DMS 273 (cell line): ENCODE results near the gene GRIN3A.
"Not testable (repeated sequence)": the region's sequence is repeated elsewhere in the genome, so short reads cannot be mapped to it uniquely, and the experiment has no call there.

Experiments
- DNase-seq: peaks from one replicate; lab custom pipeline; 2025; ENCODE audit not compliant: unreplicated experiment; lab: John Stamatoyannopoulos, UW

Gene GRIN3A

DNA sequence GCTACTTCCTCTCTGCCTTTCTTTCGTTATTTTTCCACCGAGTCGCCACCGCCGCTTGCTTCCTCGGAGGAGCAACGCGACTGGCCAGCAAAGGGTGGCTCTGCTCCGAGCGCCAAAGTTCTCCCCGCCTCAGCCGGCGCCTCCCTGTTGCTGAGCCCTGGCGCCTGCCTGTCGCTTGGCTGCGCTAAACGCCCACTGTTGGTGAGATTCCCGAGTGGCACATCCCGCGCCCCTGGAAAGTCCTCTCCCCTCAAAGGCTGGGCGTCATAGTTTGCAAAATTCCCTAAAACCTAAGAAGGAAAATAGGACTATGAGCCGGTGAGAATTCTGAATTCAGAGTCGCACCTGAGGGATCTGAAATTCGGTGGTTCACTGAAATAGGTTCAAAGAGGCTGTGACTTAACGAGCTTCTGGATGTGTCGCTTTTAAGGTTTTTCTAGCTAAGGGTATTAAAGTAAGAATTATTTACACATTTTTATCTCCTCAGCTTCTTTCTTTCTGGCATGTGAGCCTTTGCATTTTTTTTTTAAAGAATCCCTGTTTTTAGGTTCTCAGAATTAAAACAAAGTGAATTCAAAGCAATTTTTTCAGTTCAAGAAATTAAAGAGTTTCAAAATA is at the start of gene GRIN3A:
Gene GRIN3A (minus strand): TSS at position 82 of the 618 bp plus-strand sequence. CDS start 668 bp downstream, outside the sequence.
- DNase-seq: peak; percentile 69

DNA sequence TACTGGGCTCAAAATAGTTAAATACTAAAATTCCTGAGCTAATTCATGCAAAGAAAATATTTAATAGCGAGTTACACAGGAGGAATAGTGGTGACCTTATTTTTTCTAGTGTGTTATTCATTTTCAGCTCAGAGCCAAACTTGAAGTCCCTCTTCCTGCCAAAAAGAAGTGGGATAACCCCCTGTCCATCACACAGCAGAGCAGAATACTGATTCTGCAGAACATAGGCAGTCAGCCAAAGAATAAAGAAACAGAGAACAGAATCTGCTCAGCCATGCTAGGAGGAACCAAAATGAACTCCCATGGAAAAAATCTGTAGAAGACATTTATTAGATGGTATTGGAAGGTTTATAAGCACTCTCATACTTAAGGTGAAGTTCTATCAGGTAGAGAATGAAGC is 49.4 kb upstream of the GRIN3A start:
- no peak for DNase-seq

DNA sequence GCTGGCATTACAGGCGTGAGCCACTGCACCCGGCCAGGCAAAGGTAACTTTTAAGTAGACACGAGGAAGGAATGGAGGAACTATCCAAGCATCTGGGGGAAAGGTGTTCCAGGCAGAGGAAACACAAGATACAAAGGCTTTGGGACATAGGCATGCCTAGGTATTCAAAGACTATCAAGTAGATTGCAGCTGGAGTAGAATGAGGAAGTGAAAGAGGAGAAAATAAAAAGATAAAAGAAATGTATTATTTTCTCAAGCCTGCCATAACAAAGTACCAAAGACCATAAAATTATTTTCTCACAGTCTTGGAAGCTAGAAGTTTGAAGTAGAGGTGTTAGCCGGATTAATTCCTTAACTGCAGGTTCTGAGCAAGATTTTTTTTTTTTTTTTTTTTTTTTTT is 39.9 kb upstream of the GRIN3A start:
- no peak for DNase-seq

DNA sequence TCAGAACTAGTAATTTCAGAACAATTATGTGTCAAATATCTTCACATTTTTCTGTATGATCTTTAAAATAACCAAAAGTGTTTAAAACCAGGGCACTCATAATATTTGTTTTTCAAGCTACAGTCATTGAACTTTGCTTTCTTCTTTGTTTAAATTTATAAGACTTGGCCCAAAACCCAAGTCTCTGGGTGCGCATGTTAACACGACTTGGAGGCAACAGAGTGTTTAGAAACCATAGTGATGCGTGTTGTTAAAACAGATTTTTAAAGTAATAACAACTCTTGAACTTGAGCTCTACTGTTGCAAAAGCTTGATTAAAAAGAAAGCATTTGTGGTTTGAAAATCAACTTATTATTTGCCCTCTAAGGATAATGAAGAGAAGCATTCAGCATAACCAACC is 26.0 kb upstream of the GRIN3A start:
- DNase-seq: no peak

DNA sequence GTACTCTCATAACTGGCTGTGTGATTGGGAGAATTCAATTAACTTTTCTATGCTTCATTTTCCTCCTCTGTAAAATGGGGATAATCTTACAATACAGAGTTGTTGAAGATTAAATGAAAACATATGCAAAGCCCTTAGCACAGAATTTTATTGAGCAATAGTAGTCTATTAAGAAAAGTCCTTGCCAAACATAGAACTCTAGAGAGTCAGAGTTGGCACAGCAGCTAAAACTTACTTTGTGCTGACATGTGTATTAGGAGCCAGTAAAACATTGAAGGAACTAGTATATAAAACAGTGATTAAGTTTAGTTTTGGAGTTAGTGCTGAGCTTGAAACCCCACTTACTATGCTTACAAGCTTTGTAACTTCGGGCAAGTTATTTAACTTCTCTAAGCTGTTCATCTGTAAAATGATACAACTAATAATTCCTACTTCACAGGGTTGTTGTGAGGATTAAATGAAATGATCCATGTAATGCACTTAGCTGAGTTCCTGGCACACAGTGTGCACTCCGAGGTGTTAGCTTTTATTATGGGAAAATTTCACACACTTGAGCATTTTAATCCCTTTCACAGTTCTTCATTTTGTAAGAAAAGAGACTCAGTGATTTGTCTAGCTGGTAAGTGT is 20.0 kb upstream of the GRIN3A start:
- no peak for DNase-seq

DNA sequence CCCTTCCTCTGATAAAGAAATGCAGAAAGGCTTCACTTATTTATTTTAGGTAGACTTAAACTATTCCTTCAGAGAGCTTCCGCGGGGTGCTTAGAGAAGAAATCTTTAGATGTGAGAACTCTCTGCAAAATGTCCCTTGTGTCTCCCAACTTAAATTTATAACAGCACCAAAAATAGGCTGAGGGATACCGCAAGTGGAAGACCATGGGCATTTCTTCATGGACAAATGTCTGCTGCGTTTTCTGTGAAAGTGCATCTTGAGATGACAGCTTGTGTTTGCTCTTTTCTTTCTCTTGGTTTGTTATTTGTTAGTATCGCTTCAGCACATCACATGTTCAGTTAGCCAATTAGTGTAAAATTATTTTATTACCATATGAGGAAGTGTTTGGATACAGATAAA is 15.3 kb upstream of the GRIN3A start:
- no peak for DNase-seq

DNA sequence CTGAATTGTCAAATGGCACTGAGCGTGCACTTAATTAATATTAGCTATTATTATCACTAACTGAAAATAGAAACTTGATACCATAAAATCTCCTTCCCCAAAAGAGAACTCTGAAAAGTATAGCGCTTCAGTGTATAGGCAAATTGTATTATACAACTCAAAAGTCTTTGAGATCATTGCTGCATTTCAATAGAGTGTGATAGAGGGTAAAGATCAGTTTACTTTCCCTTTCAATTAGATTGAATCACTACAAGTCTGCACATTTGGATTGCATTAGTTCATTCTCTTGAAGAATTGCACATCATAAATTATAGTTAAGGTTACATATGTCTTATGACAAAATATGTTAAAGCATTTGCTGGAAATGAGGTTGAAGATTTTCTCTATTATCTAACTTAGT is 13.4 kb upstream of the GRIN3A start:
- DNase-seq: no peak

DNA sequence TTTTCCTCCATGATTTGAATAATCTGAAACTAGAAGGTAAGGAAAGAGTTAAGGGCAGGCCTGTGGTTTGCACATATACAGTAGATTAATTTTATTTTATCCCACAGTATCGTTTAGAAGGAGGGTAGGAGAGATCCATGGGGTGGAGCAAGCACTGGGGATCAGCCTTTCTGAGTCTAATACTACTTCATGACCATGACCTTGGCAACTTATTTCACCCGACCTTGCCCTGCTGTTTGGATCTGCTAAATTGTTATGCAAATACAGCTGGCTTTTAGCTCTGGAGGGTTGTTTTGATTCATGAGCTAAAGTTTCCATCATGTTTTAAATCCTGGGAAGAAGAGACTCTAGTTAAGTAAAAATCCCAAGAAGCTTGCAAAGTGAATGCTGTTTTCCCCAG is 864 bp upstream of the GRIN3A start:
- no peak for DNase-seq

DNA sequence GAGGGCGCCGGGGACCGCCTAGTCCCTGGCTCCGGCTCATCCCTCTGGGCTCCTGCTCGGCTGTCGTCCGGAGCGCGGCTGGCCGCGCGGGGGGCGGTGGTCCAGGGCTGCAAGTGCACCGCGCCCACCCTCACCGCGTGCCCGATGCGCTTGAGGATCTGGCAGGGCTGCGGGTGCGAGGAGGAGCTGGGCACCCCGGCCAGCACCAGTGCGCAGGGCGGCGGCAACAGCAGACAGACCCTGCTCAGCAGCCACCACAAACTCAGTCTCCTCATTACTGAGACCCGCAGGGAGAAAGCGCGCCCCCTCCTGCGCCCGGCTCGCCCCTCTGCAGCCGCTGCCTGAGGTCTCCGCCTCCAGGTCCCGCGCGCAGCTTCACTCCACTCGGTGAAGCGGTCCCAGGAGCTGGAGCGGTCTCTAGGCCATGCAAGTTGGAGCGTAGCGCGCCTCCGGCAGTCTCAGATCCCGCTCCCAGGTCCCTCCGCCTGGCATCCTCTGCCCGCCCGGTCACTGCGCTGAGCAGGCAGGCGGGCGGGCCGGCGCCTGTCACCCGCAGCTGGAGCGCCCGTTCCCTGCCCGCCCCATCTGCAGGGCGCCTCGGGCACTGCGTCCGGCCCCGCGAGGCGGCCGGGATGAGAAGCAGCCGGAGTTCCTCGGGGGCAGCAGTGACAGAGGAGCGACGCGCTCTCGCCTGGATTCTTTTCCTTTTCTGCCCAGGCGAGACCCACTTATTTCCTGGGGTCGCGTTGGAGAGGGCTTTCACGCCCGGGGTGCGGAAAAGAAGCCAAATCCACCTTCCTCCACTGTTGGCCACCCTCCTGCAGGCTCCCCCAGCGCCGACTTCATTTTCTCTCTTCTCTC is 512 bp downstream of the GRIN3A start:
- peak; percentile 68 for DNase-seq

DNA sequence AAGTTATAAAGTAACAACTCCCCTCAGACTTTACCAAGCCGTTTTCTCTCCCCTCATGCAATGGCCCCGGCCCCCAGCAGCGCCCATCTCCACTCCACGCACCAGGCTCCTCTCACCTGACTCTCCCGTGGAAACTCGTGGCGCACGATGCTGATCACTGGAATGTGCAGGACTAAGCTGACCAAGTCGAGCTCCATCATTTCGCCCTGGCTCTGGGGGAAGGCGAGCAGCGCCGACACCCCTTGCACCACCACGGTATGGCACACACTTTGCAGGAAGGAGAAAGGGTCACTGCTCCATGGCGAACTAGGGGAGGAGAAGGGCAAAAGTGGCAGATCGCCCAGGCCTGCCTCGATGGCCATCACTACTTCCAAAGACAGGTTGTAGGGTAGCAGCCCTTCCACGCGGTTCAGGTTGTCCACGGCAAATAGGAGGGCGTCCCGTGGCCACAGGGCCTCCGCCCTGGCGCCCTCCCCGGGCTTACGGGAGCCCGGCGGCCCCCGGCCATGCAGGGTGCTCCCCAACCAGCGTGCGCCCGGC is 1.2 kb downstream of the GRIN3A start:
- no peak for DNase-seq

DNA sequence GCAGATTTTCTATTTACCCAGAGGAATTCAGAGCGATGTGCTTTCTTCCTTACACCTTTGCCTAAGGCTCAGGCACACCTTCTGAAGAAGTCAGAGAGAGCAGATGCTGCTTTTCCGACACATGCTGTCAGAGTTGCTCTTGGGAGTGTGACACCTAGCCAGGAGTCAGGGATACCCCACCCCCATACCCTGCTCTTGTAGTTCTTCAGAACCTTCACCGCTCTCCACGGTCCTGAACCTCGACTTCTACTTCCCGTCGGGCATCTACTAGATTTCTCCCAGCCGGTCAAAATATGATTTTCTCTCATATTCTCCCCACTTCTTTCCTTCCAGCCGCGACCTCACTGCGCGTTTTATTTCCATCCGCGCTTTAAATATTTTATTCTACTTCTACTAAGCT is 1.7 kb downstream of the GRIN3A start:
- no peak for DNase-seq

DNA sequence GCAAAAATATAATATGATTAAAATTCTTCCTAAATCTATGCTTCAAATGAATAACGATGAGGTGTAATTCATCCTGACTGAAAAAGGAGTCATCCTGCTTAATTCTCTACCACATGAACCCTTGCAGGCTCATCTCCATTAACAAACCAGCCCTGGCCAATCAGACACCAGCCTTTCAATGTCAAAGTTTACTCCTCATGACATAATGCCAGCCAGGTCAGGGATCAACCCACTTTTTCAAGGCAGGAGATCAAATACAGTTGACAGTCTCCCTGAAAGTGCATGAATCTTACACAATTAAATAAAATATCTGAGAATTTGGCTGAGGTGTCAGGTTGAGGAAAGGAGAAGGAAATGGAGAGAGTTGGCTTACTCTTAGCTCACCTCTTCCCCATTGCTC is 7.0 kb downstream of the GRIN3A start:
- no peak for DNase-seq

DNA sequence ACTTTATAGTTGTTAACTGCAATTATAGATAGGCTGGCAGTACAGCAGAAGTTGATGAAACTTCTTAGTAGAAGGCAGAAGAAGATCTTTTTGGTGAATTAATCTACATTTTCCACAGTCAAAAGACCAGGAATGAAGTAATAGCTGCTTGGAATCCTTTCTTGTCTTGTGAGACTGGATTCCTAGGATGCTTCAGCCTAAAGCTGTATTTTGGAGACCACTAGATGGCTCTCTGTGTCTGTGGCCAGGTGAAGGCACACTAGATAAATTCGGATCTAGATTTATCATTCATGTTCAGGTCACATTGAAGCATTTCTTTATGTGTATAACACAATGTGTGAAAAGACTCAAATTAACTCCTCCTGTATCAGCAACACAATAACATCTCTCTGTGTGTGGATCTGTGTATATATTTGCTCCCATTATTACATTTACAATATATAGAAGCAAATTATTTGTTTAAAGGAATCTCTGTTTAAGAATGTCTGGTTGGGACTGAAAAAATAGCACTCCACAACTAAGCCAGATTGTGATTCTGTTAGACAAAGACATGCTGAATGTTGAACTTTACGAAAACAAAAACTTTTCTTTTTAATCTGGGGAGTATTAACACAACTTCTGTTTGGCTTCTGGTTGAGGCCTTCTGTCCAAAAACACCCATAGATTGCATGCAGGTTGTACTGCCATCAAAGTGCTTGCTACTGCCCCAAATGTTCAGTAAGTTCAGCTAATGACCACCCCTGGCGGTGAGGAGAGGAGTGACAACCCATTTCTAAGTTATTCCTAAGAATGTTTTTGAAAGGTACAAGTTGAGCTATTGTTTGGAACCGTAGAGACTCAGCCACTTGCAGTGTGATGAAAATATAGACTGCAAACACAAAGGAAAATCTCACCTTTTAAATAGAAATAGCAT is 10.6 kb downstream of the GRIN3A start:
- peak; percentile 63 for DNase-seq

DNA sequence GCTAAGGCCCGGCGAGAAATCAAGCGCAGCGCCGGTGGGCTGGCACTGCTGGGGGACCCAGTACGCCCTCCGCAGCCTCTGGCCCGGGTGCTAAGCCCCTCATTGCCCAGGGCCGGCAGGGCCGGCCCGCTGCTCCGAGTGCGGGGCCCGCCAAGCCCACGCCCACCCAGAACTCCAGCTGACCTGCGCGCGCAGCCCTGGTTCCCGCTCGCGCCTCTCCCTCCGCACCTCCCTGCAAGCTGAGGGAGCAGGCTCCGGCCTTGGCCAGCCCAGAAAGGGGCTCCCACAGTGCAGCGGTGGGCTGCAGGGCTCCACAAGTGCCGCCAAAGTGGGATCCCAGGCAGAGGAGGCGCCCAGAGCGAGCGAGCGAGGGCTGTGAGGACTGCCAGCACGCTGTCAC is 14.2 kb downstream of the GRIN3A start:
- not testable (repeated sequence) for DNase-seq

DNA sequence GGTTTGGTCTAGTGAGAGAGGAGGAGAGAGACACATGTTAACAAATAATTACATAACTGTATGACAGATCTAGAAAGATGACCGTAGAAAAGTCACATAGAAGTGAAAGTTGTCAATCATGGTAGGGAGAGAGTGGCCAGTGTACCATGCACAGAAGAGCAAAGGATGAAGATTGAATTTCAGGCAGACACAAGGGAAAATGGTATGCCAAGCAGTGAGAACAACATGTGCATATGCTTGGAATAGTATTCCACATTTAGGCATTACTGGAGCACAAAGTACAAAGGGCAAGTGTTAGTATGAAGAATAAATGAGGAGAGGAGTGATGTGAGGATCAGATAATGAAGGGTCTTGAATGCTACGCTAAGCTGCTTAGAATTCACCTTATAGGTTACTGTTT is 20.3 kb downstream of the GRIN3A start:
- DNase-seq: no peak

DNA sequence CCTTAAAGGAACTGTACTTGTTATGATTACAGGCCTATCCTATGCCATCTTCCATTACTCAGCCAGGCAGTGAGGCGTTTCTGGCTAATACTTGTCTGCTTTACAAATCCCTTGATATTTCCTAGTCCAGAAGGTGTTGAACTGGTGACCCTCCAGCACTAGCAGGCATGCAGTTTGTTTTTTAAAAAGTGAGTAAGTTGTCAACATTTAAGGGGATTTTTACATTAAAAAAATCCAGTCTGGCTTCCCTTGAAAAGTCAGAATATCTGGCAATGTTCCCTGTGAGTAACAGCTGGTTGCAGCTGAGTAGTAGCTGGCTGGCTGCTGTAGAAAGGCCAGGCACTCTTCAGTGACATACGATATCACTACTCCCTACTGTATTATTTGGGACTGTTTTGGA is 21.8 kb downstream of the GRIN3A start:
- DNase-seq: peak; percentile 83

DNA sequence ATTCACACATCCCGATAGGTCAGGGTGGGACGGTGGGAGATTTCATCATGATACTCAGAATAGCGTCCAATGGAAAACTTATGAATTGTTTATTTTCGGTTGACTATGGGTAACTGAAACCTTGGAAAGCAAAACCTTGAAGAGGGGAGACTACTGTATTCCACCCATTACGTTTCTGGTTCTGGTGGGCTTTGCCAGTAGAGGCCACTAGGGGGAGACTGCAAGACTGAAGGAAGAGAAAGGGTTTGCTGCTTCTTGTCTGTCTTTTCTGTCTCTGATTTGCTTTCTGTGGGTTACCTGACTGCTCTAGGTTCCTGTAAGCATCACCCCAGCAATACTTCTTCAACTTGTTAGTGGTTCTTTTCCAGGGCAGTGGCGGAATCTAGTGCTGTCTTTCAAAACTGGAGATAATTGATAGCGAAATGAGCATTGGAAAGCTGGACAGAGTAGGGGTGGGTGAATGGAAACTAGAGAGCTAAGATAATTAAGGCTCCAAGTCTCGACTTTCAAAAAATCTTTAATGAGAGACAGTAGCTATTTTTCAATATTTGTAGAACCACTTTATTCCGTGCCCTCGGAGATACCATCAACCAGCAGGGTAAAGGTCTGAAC is 27.0 kb downstream of the GRIN3A start:
- DNase-seq: peak; percentile 67

DNA sequence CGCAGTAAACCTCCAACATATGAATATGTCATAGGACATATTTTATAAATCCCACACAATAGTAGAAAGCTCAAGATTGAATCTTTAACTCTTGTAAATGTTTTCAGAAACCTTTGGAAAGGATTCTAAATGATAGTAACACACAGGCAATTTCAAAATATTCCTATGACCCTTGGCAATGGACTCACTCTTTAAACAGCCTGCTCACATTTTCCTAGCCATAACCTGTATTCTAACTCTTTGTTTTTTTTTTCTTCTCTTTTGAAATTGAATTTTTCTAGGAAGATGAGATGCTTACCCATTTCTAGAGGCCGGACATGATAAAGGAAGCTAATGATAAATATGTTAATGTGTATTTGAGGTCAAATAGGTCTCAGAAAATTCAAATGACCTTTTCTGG is 29.6 kb downstream of the GRIN3A start:
- DNase-seq: no peak

DNA sequence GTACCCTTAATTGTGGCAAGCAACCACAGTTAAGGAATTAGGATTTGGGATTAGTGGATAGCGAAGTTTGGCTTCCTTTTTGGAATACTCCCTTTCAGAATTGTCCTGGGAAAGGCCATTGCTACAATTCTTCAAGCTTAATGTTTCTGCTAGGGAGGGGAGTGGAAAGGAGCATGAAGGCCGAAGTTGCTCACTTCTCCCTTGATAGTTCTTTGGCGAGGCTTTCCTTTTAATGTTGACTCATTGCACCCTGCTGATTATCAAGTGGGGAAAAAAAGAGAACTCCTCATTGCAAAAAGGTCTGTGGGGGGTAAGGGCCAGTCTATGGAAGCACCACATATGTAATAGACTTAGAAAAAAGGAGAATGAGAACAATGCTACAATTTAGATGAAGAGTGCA is 30.7 kb downstream of the GRIN3A start:
- no peak for DNase-seq

DNA sequence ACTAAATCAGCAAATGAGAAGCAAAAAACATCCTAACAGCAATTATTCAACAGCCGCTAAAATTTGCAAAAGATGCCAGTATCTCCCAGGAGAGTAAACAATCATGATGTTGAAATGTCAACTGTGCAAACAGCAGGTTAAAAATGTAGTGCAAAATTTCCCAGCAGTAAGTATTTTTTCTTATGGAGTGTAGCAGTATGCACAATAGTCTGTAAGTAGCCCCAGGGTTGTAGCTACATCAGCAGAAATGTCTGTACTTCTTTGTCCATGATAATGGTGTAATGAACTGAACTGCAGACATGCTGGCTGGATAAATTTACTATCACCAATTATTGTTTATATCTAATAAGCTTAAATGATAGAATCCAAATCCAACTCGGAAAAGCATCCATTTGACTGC is 31.4 kb downstream of the GRIN3A start:
- no peak for DNase-seq
